Endodermal cell (in vitro differentiated cells): ENCODE data around the gene SLC9C1. TPM values are rescaled to one million over a fixed set of nuclear protein-coding genes. Genes with fewer than 3 reads are reported as not detected.

Experiments used
- DNase-seq: peaks from one replicate; pipeline ENCODE4 v3.0.0-alpha.2; 2017
- H3K27ac ChIP-seq: 2 replicates; pipeline ENCODE4 v1.5.1; 2013; ENCODE audit warnings: mild to moderate bottlenecking, low read depth, low read length, moderate library complexity
- H3K27me3 ChIP-seq: 2 replicates; pipeline ENCODE4 v1.6.1; 2013; ENCODE audit warnings: mild to moderate bottlenecking, low read length, moderate library complexity; ENCODE audit not compliant: insufficient read depth, control insufficient read depth, poor library complexity, severe bottlenecking
- H3K36me3 ChIP-seq: 2 replicates; pipeline ENCODE4 v1.7.0; 2013; ENCODE audit warnings: mild to moderate bottlenecking, low read length, moderate library complexity; ENCODE audit not compliant: control insufficient read depth, insufficient read depth
- H3K4me1 ChIP-seq: one replicate; pipeline ENCODE4 v1.7.0; 2013; ENCODE audit warnings: low read length; ENCODE audit not compliant: control insufficient read depth, insufficient read depth
- H3K4me3 ChIP-seq: 2 replicates; pipeline ENCODE4 v1.5.1; 2013; ENCODE audit warnings: mild to moderate bottlenecking, low read length, moderate library complexity
- H3K9ac ChIP-seq: 2 replicates; pipeline ENCODE4 v1.6.1; 2013; ENCODE audit warnings: mild to moderate bottlenecking, low read length, moderate library complexity; ENCODE audit not compliant: poor library complexity, severe bottlenecking; ENCODE audit errors: extremely low read depth
- H3K9me3 ChIP-seq: 2 replicates; pipeline ENCODE4 v1.6.1; 2013; ENCODE audit warnings: mild to moderate bottlenecking, low read length, moderate library complexity; ENCODE audit not compliant: control insufficient read depth
- H3K27ac Mint-ChIP-seq: 2 replicates; pipeline ENCODE4 v1.8.0; 2020; ENCODE audit warnings: mixed read lengths
- H3K27me3 Mint-ChIP-seq: 2 replicates; pipeline ENCODE4 v1.8.0; 2021; ENCODE audit warnings: mild to moderate bottlenecking, mixed read lengths; ENCODE audit not compliant: insufficient read depth
- H3K36me3 Mint-ChIP-seq: 2 replicates; pipeline ENCODE4 v1.8.0; 2020; ENCODE audit warnings: low read depth, mixed read lengths
- H3K4me1 Mint-ChIP-seq: 2 replicates; pipeline ENCODE4 v1.8.0; 2020; ENCODE audit warnings: mixed read lengths
- H3K4me3 Mint-ChIP-seq: 2 replicates; pipeline ENCODE4 v1.8.0; 2020; ENCODE audit warnings: mild to moderate bottlenecking, moderate library complexity, mixed read lengths
- H3K9me3 Mint-ChIP-seq: 2 replicates; pipeline ENCODE4 v1.8.0; 2020; ENCODE audit warnings: mild to moderate bottlenecking, mixed read lengths
- CTCF ChIP-seq: fragments of 200-600 bp; sonication (generic); conservative IDR thresholded peaks from 2 replicates; pipeline ENCODE4 v1.5.0; 2021; ENCODE audit warnings: antibody characterized with exemption, mild to moderate bottlenecking
- WGBS, 2 experiments: methylation state at CpG; one replicate each; pipeline versions ENCODE4 v1.1.5 to v1.1.7; 2013; ENCODE audit warnings: missing lambda C conversion rate in 2 of 2, mixed read lengths in 1 of 2; ENCODE audit not compliant: insufficient coverage in 1 of 2, insufficient read length in 1 of 2; 5-methylcytosine and 5-hydroxymethylcytosine counted together
- total RNA-seq, 2 donors: library from RNA; stranded (reverse); fragmentation: NEBNext Ultra II Directional in 1 of 2; extraction: Animal tissue kit (Norgen Biotek cat#: 25700) in 1 of 2; gene quantifications; 2 replicates in 1 of 2; 3 replicates in 1 of 2; pipeline ENCODE4 v1.2.1, GENCODE V29; 2021

SLC9C1 gene
- total RNA-seq, 2 donors from 2014 or later: 0.24 to 0.66 TPM

DNA sequence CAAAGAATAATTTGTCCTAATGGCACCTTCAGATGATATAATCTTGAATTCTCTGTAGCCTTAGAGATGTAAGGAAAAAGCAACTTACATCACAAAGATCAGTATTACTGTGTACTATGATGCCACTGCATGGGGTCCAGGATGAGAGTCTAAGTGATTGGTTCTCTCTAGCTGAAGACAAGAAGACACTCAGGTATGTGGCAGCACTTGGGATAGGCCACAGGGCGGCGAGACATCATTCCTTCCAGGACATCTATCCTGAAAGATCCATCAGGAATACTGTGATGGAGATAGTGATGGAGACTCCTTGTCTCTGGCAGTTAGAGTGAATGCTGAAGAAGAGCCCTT is 41.4 kb upstream of the SLC9C1 start:
- Histone ChIP-seq H3K4me1 (peaks cover 4% of the 10 kb centered on the region), H3K9me3 (no peaks in the 10 kb centered on the region), H3K27ac (no peak overlapping the region), H3K36me3 (peaks cover 6% of the 10 kb centered on the region), H3K4me3 (peak overlapping the region; percentile 97), H3K27me3 (no peaks in the 10 kb centered on the region), H3K9ac (no peak overlapping the region)
- H3K4me3 Mint-ChIP-seq: peak overlapping the region; percentile 96
- no peak for DNase-seq
- H3K36me3 Mint-ChIP-seq: peaks cover 15% of the 10 kb centered on the region
- 86 to 97% methylated on average over 2 of the region's 2 CpGs for WGBS, 2 experiments
- no peak overlapping the region for H3K27ac Mint-ChIP-seq
- TF ChIP-seq CTCF: peak; percentile 35
- H3K4me1 Mint-ChIP-seq: peaks cover 52% of the 10 kb centered on the region
- no peaks in the 10 kb centered on the region for H3K27me3 Mint-ChIP-seq
- H3K9me3 Mint-ChIP-seq: no peaks in the 10 kb centered on the region

DNA sequence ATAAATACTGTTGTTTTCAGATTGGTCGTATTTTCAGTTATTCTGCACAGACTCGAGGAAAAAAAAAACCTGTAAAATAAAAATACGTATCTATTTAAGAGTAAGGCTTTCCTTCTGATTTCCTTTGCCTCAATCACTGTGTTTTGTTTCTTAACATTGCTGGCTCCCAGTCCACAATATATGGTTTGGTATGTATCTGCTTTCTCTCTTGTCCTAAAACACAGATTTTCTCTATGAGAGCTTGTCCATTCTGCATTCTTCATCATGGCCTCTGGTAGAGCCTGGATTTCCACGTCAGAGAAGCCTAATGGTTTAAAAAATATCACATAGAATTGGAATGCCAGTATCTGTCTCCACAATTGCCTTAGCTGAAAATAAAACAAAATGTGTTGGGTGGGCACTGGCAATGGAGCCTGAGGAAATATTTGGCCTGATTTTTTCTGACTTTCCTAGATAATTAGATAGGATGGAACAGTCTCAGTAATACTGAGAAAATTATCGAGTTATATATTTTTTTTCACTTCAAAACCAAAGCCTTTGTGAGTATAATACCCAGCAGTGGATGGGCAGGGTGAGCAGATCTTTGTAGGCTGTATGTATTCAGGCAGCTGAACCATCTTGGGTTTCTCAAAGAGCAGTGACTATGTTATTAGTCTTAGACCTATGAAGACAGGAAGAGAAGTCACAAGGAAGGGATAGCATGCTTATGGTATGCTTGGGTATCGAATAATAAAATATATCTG is 40.8 kb upstream of the SLC9C1 start:
- no peaks in the 10 kb centered on the region for H3K9me3 Mint-ChIP-seq
- Histone ChIP-seq H3K27ac (no peak overlapping the region), H3K9me3 (no peaks in the 10 kb centered on the region), H3K4me1 (peaks cover 4% of the 10 kb centered on the region), H3K9ac (peak overlapping the region; percentile 78), H3K4me3 (peak overlapping the region; percentile 97), H3K36me3 (peaks cover 3% of the 10 kb centered on the region), H3K27me3 (no peaks in the 10 kb centered on the region)
- no peak for TF ChIP-seq CTCF
- peaks cover 48% of the 10 kb centered on the region for H3K4me1 Mint-ChIP-seq
- 55 to 64% methylated on average over 2 to 6 of the region's 6 CpGs for WGBS, 2 experiments
- no peaks in the 10 kb centered on the region for H3K27me3 Mint-ChIP-seq
- no peak for DNase-seq
- peak overlapping the region; percentile 84 for H3K27ac Mint-ChIP-seq
- H3K4me3 Mint-ChIP-seq: peak overlapping the region; percentile 96
- peaks cover 15% of the 10 kb centered on the region for H3K36me3 Mint-ChIP-seq

- peaks cover 13% of the 10 kb centered on the region for H3K36me3 Mint-ChIP-seq
- peak overlapping the region; percentile 97 for H3K4me3 ChIP-seq
- no peaks in the 10 kb centered on the region for H3K9me3 Mint-ChIP-seq
- peak overlapping the region; percentile 78 for H3K9ac ChIP-seq
- H3K4me1 ChIP-seq: peaks cover 4% of the 10 kb centered on the region
- no peaks in the 10 kb centered on the region for H3K9me3 ChIP-seq
- no peaks in the 10 kb centered on the region for H3K27me3 ChIP-seq
- H3K27me3 Mint-ChIP-seq: no peaks in the 10 kb centered on the region
- peaks cover 3% of the 10 kb centered on the region for H3K36me3 ChIP-seq
- 0 to 1% methylated on average over 17 to 23 of the region's 23 CpGs for WGBS, 2 experiments
- peak overlapping the region; percentile 96 for H3K4me3 Mint-ChIP-seq
- DNase-seq: peak; percentile 76
- H3K4me1 Mint-ChIP-seq: peaks cover 40% of the 10 kb centered on the region
- peak overlapping the region; percentile 96 for H3K27ac ChIP-seq
- H3K27ac Mint-ChIP-seq: peak overlapping the region; percentile 84
- no peak for TF ChIP-seq CTCF
These were observed 39.6 kb upstream of the SLC9C1 start for GRCh38 chr3:112333381-112334317.
